Measurements from ENCODE around the gene APOL3. TPM values are rescaled to one million over a fixed set of nuclear protein-coding genes. Genes with fewer than 3 reads are reported as not detected.

APOL3 gene
- total RNA-seq, 4 donors from 2014 or later: 22.1 to 108 (median 76.7) TPM

DNA sequence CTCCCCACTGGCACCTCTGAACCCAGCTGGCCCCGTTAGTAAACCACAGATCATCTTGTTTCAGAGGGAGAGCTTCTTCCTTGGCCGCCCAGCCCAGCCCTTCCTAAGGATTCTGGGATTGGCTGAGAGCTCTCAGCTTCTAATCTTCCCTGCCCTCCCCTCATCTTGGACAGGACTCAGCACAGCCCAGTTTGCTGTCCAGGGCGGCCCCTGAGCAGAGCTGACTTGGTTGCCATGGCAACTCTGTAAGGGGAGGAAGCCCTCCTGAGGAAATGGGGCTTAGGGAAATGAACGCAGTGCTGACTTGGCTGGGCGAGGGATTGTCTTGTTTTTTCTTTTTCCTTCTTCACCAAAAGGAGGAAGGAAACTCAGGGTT lies 36.5 kb upstream of the APOL3 start:
- peaks cover 5 to 12% of the 10 kb centered on the region in 2 donors for H3K4me1 ChIP-seq
- TF ChIP-seq, protein P1, sequence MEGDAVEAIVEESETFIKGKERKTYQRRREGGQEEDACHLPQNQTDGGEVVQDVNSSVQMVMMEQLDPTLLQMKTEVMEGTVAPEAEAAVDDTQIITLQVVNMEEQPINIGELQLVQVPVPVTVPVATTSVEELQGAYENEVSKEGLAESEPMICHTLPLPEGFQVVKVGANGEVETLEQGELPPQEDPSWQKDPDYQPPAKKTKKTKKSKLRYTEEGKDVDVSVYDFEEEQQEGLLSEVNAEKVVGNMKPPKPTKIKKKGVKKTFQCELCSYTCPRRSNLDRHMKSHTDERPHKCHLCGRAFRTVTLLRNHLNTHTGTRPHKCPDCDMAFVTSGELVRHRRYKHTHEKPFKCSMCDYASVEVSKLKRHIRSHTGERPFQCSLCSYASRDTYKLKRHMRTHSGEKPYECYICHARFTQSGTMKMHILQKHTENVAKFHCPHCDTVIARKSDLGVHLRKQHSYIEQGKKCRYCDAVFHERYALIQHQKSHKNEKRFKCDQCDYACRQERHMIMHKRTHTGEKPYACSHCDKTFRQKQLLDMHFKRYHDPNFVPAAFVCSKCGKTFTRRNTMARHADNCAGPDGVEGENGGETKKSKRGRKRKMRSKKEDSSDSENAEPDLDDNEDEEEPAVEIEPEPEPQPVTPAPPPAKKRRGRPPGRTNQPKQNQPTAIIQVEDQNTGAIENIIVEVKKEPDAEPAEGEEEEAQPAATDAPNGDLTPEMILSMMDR (IDR thresholded peaks at IDR 0.05): no peak
- TF ChIP-seq POLR2A (IDR thresholded peaks at IDR 0.05): no peak
- peak overlapping the region; percentile 61 to 81 for H3K27ac ChIP-seq
- no peaks in the 10 kb centered on the region for H3K9me3 ChIP-seq
- no peak overlapping the region for H3K4me3 ChIP-seq
- DNase-seq: peak; percentile 85
- no peaks in the 10 kb centered on the region for H3K27me3 ChIP-seq
- intact Hi-C loops (cut with DNase I; ENCODE audit: low total_unique reads): no loop called here
- no peaks in the 10 kb centered on the region for H3K36me3 ChIP-seq

DNA sequence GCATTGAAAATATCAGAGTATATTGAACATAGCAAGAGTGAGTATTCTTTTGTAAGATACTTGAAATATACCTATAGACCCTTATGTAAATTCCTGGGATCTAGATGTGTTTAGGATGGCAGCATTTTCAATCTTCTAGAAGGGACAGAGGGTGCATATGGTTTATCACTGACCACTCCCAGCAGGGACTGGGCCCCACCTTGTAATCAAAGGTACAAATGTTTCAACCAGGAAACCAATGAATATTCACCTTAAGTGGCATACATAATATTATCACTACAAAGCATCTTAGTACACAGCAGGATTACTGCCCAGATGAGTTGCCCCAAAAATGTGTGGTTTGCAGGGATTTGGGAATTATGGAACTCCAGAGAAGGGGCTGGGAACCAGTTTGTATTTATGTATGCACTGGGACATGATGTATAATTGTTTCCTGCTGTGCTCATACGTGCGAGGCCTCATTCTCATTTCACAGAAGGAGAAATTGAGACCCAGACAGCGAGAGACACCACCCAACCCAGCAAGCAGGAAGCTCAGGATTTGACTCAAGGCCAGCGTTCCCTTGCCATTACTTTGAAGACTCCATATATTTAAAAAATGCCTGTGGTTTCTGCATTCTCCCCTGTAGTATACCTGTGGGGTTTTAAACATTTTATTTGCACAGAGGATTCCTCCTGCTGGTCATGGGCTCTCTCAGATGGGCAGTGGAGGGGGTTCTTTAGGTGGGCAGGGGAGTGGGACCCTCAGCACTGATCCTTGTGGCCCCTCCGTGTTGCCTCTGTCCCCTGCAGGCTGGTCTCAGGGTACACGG lies 35.9 kb upstream of the APOL3 start:
- TF ChIP-seq POLR2A (IDR thresholded peaks at IDR 0.05): no peak
- TF ChIP-seq, protein P1 (IDR thresholded peaks at IDR 0.05): no peak
- H3K9me3 ChIP-seq: no peaks in the 10 kb centered on the region
- H3K27ac ChIP-seq: peak overlapping the region; percentile 61 to 81
- no peaks in the 10 kb centered on the region for H3K27me3 ChIP-seq
- H3K36me3 ChIP-seq: no peaks in the 10 kb centered on the region
- intact Hi-C loops (cut with DNase I; ENCODE audit: low total_unique reads): no loop called here
- no peak for DNase-seq
- no peak overlapping the region for H3K4me3 ChIP-seq
- peaks cover 5 to 12% of the 10 kb centered on the region in 2 donors for H3K4me1 ChIP-seq

DNA sequence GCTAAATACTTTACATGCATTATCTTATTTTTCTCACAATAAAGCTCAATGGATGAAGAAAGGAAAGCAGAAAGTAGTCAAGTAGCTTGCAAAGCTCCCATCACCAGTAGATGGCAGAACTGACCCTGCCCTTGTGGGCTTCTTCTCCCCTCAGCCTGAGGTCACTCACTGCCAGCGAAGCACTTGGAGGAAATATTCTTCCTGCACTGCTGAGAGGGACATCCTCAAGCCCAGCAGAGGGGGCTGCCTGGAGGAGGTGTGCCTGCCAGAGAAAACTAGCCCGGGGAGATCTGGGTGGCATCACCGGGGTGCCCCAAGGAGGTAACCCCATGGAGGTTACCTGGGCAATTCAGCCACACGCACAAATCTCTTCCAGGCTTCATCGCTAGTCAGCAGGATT lies 34.4 kb upstream of the APOL3 start:
- Histone ChIP-seq H3K4me1 (peaks cover 5 to 12% of the 10 kb centered on the region in 2 donors), H3K27ac (no peak overlapping the region), H3K27me3 (no peaks in the 10 kb centered on the region), H3K4me3 (no peak overlapping the region), H3K9me3 (no peaks in the 10 kb centered on the region), H3K36me3 (no peaks in the 10 kb centered on the region)
- TF ChIP-seq, protein P1 (IDR thresholded peaks at IDR 0.05): peak; percentile 67 to 88 (median 80)
- TF ChIP-seq POLR2A (IDR thresholded peaks at IDR 0.05): no peak
- peak; percentile 49 to 74 for DNase-seq
- intact Hi-C loops (cut with DNase I; ENCODE audit: low total_unique reads): no loop called here

DNA sequence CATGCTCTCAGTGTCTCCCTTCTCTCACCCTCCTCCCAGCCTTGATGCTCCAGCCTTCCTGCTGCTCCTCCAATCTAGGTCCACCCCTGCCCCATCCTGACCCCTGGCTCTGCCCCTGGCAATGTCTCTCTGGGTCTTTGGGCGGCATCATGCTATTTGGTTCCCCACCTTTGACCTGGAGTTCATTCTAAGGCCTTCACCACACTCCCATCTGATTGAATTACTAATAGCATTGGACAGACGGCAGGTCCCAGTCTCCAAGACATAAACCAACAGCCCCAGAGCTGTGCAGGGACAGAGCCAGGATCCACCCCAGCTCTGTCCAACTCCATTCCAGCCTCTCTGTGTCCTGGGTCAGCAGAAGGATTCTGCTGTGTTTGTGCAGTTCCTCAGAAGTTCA lies 33.8 kb upstream of the APOL3 start:
- no peaks in the 10 kb centered on the region for H3K27me3 ChIP-seq
- intact Hi-C loops (cut with DNase I; ENCODE audit: low total_unique reads): no loop called here
- DNase-seq: no peak

DNA sequence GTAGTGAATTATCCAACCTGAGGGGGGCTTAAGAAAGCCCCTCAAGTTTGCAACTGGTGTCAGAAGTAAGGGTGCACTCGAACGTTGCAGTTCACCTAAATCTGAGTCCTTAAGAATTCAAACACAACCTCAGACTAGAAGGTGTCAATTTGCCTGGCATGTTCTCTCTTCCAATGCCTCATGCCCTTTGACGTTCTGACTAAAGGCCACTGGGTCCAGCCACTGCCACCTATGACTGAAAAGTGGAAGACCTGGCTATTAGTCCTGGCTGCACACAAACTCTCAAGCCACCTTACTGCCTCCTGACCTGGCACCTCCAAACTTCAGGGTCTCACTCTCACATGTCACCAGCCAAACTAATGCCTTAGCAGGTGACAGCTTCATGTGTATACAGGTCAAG lies 33.0 kb upstream of the APOL3 start:
- Histone ChIP-seq H3K27me3 (no peaks in the 10 kb centered on the region), H3K9me3 (no peaks in the 10 kb centered on the region), H3K36me3 (no peaks in the 10 kb centered on the region), H3K4me3 (no peak overlapping the region), H3K4me1 (peaks cover 5 to 12% of the 10 kb centered on the region in 2 donors), H3K27ac (no peak overlapping the region)
- intact Hi-C loops (cut with DNase I; ENCODE audit: low total_unique reads): no loop called here
- no peak for DNase-seq
- TF ChIP-seq, protein P1 (IDR thresholded peaks at IDR 0.05): no peak
- no peak for TF ChIP-seq POLR2A (IDR thresholded peaks at IDR 0.05)

More for the DNA sequence above, 33.8 kb upstream of the APOL3 start:
- no peaks in the 10 kb centered on the region for H3K9me3 ChIP-seq
- H3K4me1 ChIP-seq: peaks cover 5 to 12% of the 10 kb centered on the region in 2 donors
- no peak overlapping the region for H3K4me3 ChIP-seq
- no peaks in the 10 kb centered on the region for H3K36me3 ChIP-seq
- H3K27ac ChIP-seq: no peak overlapping the region
- TF ChIP-seq, protein P1 (IDR thresholded peaks at IDR 0.05): no peak
- no peak for TF ChIP-seq POLR2A (IDR thresholded peaks at IDR 0.05)

Measured in uterus (tissue), 4 donors.